ENCODE results near the gene PPFIA2.
"Not testable (repeated sequence)": the region's sequence is repeated elsewhere in the genome, so short reads cannot be mapped to it uniquely, and the experiment has no call there.

Gene PPFIA2

DNA sequence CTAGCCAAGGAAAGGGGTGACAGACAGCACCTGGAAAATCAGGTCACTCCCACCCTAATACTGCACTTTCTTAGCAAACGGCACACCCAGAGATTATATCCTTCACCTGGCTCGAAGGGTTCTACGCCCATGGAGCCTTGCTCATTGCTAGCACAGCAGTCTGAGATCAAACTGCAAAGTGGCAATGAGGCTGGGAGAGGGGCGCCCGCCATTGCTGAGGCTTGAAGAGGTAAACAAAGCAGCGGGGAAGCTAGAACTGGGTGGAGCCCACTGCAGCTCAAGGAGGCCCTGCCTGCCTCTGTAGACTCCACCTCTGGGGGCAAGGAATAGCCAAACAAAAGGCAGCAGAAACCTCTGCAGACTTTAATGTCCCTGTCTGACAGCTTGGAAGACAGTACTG is 99.8 kb downstream of the PPFIA2 start:
- DNase-seq: not testable (repeated sequence)

DNA sequence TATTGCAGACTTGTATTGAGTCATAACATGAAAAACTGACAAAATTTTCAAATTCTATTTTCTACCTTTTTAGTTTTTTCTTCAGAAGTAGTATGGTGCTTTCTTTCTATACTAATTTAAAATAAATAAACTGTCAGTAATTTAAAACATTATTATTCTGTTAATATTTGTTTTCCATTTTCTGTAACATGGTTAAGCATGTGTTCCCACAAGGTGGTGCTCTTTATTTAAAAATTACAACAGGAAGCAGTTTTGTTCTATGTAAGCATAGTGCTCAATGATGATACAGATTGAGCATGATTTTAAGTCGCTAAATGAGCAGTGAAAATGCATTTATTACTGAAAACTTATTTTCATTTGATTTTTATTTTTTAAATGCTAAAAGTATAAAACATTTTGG is 114.6 kb downstream of the PPFIA2 start:
- DNase-seq: peak in 1 of 5 donors; percentile 6

DNA sequence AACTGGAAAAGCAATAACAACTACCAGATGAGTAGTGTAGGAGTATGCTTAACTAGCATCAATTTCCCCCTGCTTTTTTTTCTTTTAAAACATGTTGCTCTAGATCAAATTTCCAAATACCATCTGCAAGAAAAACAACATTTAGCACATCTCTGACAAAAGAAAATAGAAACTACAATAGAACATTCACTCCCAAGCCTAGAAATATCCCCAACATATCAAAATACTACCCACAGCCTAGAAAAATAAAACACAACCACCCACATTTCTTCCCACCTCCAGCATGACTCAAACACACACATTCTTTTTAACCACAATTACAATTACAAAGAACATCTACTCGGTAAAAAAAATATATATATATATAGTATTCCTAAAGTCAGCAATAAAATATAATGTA is 120.0 kb downstream of the PPFIA2 start:
- no peak for DNase-seq

DNA sequence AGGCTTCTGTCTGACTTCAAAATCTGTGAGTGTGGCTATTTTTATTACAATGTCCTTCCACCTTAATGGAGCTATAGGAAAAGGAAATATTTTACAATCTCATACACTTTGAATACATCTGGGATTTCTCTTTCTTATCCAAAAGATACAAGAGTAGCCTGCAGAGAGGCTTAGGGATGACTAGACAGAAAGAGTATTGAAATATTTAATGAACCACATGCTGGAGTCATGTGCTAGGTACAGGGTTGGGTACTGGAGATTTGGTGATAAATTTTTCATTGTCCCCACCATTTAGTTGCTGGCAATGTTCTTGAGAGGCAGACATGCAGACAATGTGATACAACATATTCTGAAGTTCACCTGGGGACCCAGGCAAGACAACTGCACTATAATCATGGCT is 126.0 kb downstream of the PPFIA2 start:
- DNase-seq: no peak

DNA sequence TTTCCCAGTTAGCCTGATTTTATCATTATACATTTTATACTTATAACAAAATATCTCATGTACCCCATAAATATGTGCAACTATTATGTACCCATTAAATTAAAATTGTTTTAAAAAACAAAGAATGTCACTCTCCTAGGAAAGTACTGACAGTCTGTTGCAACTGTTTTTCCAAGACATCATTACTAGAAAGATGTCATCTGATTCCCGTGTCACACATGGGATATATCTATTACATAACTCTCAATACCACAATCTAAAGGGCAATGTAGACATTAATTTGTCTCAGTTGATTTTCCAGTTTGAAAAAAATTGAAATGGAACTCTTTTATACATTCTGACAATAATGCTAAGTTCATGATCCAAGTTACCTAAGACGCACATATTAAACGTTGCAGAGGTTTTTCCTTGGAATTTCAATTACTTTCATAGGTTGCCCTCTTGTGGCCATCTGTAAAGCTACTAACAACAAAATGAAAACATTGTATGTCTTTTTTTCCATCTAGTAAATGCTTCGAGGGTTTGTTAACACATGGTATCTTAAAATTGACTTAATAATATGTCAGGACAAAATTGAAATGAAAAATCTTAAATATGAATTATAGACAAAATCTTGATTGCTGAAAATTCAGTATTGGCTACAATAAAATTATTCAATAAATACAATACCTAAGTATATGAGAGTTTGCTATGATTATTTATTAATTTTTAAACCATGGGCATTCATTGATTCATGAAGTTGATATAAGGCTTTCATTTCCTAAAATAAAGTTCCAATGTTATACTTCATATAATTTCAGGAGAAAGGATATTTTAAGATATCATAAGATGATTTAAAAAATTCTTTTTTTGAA is 131.6 kb downstream of the PPFIA2 start:
- no peak for DNase-seq

DNA sequence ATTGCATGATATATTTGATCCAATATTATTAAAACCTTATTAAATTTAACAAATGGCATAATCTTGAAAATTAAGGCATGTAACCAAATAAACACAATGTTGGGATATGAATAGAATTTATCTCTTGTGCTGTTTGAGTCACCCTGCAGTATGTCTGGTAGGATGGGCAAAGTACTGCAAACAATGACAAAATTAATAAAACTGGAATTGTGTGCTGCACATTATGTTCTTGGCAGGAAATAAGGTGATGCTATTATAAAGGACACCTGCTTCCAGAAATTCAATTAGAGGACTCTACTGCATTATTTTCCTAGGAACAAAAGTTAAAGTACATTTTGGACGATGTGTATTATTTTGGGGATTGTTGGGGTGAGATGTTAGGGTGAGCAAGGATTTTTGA is 132.7 kb downstream of the PPFIA2 start:
- no peak for DNase-seq

DNA sequence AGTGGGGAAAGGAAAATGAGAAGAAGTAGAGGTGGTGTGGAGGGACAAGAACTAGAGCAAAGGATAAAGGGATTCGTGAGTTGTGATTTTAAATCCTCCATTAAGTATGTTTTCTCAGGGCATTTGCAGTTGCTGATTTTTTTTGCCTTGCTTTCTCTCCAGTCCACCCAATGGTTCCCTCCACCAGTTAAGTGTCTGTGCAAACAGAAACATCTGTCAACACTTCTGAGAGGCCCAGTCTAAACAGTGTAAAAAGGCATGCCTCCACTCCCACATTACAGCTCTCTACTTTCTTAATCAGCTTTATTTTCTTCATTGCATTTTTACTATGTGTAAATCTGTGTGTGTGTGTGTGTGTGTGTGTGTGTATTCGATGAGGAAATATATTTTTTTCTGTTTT is 141.2 kb downstream of the PPFIA2 start:
- no peak for DNase-seq

DNA sequence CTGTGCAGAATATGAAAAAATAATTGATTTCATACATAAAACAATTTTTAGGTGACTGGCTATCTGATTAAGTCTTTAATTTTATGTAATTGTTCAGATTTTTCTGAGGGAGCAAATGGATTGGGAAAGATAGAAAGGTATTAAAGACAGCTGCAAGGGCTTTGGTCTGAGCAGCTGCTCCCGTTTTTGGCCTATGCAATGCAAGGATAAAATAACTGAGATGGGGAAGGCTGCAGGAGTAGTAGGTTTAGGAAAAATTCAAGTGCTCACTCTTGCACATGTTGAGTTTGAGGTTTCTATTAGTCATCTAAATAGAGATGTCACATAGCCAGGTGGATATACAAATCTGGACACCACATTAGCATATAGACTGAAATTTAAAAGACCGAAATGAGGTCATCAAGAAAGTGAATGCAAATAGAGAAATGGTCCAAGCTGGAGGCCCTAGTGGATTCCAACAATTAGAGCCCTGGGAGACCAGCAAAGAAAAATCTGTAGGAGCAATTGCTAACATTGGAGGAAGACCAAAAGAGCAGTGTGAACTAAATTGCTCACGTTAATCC is 144.0 kb downstream of the PPFIA2 start:
- DNase-seq: no peak

DNA sequence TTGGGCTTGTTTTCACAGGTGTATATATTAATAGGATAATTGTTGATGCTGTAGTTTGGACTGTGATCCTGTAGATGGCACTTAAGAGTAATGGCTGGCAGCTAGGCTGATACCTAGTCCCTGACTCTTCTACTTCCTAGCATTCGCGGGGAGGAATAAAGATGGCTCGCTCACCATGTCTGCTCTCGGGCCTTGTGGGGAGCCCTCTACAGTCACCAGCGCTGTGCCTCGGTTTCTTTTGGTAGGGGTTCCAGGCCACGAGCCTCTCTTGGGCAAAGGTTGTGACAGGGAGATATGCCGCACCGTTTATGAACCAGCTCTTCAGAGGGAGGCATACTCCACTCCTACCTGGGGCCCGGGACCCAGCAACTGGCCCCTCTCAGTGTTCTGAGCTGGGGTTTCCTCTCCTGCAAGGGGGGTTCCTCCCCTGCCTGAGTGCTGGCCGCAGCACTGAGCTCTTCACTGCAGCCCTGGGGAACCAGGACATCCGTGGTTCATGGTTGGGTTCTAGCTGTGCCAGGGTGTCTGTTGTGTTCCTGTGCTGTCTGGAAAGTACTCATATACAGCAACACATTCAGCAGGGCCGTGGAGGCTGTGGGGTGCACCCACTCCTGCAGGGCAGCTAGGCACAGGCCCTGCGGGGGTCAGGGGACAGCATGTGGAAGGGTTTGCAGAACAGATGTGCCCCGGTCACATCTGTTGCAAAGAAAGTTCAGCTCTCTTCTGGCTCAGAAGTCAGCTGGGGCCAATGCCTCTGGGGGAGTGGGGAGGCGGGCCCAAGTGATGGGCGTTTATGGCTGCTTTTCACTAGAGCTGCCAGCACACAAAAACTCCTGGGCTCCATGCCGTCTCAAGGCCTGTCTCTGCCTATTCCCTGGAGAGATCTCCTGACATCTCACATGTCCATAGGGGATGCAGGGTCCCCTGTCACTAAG is 147.9 kb downstream of the PPFIA2 start:
- no peak for DNase-seq

DNA sequence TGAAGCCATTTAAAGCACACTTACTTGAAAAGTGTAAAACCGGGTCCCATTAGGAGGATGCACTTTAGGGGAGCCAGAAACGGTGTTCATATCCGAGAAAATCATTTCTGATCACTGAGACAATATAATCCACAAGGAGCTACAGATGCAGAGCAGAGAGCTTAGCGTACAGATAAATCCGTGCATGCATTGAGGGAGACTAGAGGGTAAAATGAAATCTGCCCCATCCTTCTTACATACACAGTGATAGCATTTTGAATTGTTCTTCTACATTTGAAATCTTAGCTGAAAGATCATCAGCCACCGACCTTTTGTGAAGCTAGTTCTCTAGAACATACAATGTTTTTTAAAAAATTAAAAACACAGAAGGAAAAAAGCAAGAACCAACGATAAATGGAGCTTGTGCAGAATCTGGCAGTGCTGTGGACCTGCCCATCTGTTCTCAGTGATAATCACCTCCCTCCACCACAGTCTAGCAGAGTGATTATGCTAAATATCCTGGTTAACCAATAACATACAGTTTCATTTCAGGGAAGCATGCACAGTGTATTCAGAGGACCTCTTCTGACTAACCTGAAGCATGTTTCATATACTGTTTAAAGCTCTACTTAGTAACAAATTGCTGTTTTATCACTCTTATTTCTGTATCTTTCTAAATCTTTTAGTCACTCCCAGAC is 161.1 kb downstream of the PPFIA2 start:
- no peak for DNase-seq

DNA sequence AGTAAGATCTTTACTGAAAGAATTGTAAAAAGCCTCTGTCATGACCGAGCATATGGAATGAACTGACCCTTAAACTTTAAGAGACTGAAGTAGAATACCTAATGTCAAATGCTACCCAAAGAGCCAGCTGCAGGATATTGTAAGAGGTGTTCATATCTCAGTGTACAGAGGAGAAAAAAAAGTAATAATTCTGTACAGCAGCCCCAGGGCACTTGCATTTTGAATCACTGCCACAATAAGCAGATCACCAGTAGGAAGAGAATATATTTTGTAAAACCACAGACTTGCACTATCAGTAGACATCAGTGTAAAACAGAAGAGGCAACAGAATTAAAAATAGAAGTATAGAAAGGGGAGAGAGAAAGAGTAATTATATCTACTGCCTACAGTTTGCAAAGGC is 162.6 kb downstream of the PPFIA2 start:
- no peak for DNase-seq

DNA sequence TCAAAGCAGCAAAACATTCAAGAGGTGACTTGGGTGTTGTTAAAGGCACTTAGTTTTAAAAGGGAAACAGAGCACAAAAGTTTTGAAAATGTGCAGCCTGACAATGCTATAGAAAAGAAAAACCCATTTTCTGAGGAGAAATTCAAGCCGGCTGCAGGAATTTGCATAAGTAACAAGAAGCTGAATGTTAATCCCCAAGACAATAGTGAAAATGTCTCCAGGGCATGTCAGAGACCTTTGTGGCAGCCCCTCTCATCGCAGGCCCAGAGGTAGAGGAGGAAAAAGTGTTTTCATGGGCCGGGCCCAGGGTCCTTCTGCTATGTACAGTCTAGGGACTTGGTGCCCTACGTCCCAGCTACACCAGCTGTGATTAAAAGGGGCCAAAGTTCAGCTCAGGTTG is 167.9 kb downstream of the PPFIA2 start:
- no peak for DNase-seq

DNA sequence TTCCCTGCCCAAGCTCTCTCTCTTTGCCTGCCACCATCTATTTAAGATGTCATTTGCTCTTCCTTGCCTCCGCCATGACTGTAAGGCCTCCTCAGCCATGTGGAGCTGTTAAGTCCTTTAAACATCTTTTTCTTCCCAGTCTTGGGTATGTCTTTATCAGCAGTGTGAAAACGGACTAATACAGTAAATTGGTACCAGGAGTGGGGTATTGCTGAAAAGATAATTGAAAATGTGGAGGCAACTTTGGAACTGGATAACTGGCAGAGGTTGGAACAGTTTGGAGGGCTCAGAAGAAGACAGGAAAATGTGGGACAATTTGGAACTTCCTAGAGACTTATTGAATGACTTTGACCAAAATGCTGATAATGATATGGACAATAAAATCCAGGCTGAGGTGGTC is 168.4 kb downstream of the PPFIA2 start:
- DNase-seq: not testable (repeated sequence)

DNA sequence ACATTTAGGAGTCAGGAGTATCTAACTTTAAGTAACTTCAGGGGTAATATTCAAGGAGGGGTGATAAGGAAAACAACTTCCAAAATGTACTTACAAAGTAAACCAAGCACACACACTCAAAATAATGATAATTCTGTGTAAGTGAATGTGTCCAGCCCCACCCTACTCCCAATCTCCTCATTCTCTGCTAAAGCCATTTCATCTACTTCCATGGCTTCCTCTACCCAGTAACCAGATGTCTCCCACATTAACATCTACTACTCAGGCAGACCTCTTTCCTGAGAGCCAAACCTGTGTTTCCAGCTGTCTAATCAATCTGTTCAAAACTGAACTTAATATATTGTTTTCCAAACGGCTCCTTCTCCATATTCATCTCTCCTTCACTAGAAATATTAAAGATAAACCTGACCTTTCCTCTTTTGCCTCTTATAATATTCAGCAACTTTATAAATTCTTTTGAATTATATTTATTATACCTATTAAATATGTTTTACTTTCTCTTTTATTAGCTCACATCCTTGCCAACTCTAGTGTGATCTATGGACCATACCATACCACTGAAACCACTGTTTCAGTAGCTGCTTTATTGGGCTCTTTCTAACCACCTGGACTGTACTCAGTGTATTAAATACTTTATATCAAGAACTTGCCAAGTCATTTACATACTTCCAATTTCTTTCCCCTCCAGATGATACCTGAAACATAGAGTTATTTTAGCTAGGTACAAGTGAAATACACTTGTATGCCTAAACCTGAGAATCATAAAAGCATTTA is 170.7 kb downstream of the PPFIA2 start:
- no peak for DNase-seq

DNA sequence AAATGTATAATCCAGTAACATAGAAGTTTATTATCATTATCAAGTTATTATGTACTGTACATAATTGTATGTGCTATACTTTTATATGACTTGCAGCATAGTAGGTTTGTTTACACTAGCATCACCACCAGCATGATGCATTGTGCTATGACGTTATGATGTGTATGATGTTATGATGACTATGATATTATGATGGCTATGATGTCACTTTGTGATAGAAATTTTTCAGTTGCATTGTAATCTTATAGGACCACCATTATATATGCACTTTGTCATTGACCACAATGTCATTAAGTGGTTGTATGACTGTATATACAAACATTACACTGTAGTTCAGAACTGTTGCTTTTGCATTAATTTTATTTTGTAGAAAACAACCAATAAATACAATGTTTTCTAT is 173.4 kb downstream of the PPFIA2 start:
- DNase-seq: no peak

DNA sequence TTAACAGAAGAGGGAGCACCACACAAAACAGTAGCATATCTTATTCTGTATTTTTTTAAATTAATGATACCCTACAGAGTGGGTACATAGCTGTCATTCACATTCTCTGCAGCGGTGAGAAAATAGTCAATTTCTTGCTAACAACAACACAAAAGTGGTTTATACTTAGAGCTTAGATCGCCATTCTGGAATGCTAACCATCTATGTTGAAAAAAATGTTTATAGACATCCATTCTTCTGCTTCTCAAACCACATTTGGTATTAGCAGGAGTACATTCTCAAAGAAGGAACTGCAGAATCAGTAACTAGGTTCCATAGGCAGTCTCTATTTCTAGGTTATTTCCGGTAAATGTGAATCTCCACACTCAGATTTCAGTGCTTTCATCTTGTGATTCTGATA is 185.9 kb downstream of the PPFIA2 start:
- no peak for DNase-seq

DNA sequence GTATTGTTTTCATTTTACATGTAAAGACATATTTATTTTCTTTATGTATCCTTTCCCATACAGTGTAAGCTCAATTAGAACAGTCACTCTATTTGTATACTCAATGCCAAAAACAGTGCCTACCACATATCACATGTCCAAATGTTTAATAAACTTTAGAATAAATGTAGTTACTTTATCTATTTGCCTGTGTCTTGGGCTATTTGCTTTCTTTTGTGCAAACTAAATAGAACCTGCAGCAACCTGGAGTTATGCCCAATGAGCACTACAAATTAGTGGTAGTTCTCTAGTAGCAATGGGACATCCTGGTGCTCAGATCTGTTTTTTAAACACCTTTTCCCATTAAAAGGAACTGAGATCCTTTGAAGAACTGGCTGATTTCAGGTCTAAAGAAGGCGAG is 186.7 kb downstream of the PPFIA2 start:
- no peak for DNase-seq

DNA sequence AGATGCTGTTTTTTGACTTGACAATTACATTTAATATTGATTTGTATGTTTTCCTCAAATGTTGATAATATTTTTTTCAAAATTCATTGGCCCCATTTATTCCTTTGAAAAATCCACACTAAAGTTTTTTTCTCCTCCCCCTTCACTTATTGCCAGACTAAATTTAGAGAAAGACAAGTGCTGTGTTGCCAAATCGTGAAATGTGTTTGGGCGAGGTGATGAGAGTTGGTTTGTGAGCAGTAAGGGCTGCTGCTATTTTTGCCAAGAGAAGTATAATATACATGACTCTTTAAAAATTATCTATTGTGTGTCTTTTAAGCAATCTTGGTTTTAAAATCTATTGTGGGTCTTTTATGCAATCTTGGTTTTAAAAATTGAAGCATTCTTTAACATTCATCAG is 188.9 kb downstream of the PPFIA2 start:
- DNase-seq: no peak

DNA sequence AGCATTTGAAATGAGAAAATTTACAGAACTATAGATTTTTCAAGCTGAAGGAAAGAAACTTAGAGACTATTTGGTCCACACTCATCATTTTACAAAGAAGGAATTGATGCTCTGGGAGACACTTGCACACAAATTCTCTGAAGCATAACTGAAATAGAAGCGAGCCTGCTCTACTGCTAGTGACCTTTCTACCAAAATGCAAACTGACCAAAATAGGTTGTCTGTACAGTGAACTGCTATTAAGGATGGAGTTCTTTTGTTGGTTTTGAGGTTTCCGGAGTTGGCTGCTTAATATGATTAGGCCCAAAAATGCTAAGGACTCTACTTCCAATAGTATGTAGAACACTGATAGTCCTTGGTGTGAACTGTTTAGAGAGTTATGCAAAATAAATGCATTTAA is 194.9 kb downstream of the PPFIA2 start:
- no peak for DNase-seq

DNA sequence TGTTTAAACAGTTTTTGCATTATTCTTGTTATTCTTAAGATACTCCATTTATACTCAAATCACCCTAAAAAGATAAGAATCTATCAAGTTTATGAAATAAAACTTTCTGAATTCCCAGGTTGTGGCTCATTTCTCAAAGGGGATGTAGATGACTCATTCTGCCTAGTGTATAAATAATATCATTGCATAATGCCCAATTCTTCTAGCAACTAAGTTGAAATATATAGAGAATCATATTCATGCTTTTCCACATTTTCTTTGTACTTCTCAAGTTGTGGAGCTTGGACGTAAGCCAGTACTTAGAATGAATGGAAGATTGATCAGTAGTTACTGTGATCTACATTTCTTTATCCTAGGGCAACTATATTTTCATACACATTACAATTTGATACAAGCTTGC is 201.1 kb downstream of the PPFIA2 start:
- DNase-seq: no peak

DNA sequence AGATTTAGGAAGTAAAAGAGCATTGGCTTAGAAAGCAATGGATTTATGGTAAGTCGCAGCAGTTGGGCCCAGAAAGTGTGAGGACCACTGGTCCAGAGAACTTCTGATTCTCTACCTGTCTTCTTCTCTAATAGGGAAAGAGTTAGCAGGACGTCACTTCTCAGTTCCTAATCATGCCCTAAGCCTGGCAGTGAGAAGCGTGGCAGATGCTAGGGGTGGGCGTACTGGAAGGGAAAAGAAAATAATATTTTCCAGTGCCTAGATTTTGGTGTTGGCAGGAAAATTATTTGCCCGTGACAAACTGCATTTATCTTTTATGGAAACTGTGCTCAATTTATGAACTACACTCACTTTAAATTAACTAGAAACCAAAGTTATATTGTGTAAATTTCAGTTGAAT is 212.3 kb downstream of the PPFIA2 start:
- DNase-seq: no peak

DNA sequence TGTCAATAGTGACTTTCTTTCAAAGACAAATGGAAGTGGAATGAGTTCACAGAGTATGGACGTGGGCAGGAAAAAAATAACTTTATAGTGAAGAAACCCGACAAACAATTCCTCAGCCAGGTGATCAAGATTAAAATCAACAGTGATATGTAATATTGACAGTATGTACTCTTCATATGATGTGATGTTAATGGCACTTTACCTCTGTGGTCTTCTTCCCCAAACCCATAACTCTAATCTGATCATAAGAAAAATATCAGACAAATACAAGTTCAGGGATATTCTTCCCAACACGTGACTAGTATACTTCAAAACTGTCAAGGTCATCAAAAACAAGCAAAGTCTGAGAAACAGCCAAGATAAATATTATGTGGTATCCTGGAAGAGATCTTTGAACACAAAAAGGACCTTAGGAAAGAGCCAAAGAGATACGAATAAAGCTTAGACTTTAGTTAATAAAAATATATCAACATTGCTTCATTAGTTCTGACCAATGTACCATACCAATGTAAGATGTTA is 215.5 kb downstream of the PPFIA2 start:
- no peak for DNase-seq
